Mesothelial cell of epicardium (in vitro differentiated cells): ENCODE measurements around the gene DPH5. TPM values are rescaled to one million over a fixed set of nuclear protein-coding genes. Genes with fewer than 3 reads are reported as not detected.

Source experiments
- DNase-seq, 2 experiments: peaks; one replicate each; pipeline ENCODE4 v3.0.0; 2021; ENCODE audit warnings: low spot score in 2 of 2; ENCODE audit not compliant: unreplicated experiment in 2 of 2
- H3K27ac Mint-ChIP-seq: 2 replicates; pipeline ENCODE4 v1.8.0; 2021; ENCODE audit warnings: mixed read lengths
- H3K27me3 Mint-ChIP-seq: 2 replicates; pipeline ENCODE4 v1.8.0; 2021; ENCODE audit warnings: low read depth, mixed read lengths
- H3K36me3 Mint-ChIP-seq: 2 replicates; pipeline ENCODE4 v1.8.0; 2021; ENCODE audit warnings: mixed read lengths
- H3K4me1 Mint-ChIP-seq: 2 replicates; pipeline ENCODE4 v1.8.0; 2021; ENCODE audit warnings: mixed read lengths
- H3K4me3 Mint-ChIP-seq: 2 replicates; pipeline ENCODE4 v1.8.0; 2021; ENCODE audit warnings: mild to moderate bottlenecking, moderate library complexity, mixed read lengths
- H3K9me3 Mint-ChIP-seq: 2 replicates; pipeline ENCODE4 v1.8.0; 2021; ENCODE audit warnings: mixed read lengths
- CTCF ChIP-seq: fragments of 200-600 bp; sonication (generic); IDR thresholded peaks from one replicate; pipeline ENCODE4 v1.5.0; 2021; ENCODE audit warnings: antibody characterized with exemption; ENCODE audit not compliant: unreplicated experiment
- total RNA-seq: library from RNA; stranded (reverse); gene quantifications from 3 replicates; pipeline ENCODE4 v1.2.1, GENCODE V29; 2021

The DPH5 gene
- total RNA-seq, 1 donor from 2014 or later = 61.7 TPM

GRCh38 chr1:100988121-100988520 is 37.5 kb downstream of the DPH5 start:
- Mint-ChIP-seq H3K27me3 (no peaks in the 10 kb centered on the region), H3K4me1 (peaks cover 3% of the 10 kb centered on the region), H3K9me3 (no peaks in the 10 kb centered on the region), H3K27ac (no peak overlapping the region), H3K36me3 (peaks cover 35% of the 10 kb centered on the region), H3K4me3 (no peak overlapping the region)
- no peak for TF ChIP-seq CTCF
- no peak for DNase-seq

- Mint-ChIP-seq H3K4me1 (peaks cover 9% of the 10 kb centered on the region), H3K27me3 (no peaks in the 10 kb centered on the region), H3K4me3 (no peak overlapping the region), H3K27ac (no peak overlapping the region), H3K9me3 (no peaks in the 10 kb centered on the region), H3K36me3 (peaks cover 26% of the 10 kb centered on the region)
- no peak for TF ChIP-seq CTCF
- DNase-seq = no peak
Observed at GRCh38 chr1:100982793-100983192, 42.8 kb downstream of the DPH5 start.

GRCh38 chr1:100979631-100980030 is 46.0 kb downstream of the DPH5 start:
- no peak for TF ChIP-seq CTCF
- Mint-ChIP-seq H3K4me3 (no peak overlapping the region), H3K27ac (peak overlapping the region; percentile 40), H3K9me3 (no peaks in the 10 kb centered on the region), H3K27me3 (no peaks in the 10 kb centered on the region), H3K4me1 (peaks cover 14% of the 10 kb centered on the region), H3K36me3 (peaks cover 23% of the 10 kb centered on the region)
- no peak for DNase-seq

- Mint-ChIP-seq H3K36me3 (peaks cover 13% of the 10 kb centered on the region), H3K4me1 (peaks cover 16% of the 10 kb centered on the region), H3K9me3 (no peaks in the 10 kb centered on the region), H3K27me3 (no peaks in the 10 kb centered on the region), H3K27ac (peak overlapping the region; percentile 35), H3K4me3 (no peak overlapping the region)
- no peak for DNase-seq
- TF ChIP-seq CTCF = no peak
Observed at GRCh38 chr1:100976936-100977335, 48.6 kb downstream of the DPH5 start.

GRCh38 chr1:100972185-100972584 is 53.4 kb downstream of the DPH5 start:
- Mint-ChIP-seq H3K36me3 (peaks cover 19% of the 10 kb centered on the region), H3K4me3 (no peak overlapping the region), H3K4me1 (peaks cover 16% of the 10 kb centered on the region), H3K27me3 (no peaks in the 10 kb centered on the region), H3K27ac (no peak overlapping the region), H3K9me3 (no peaks in the 10 kb centered on the region)
- DNase-seq = no peak
- no peak for TF ChIP-seq CTCF

GRCh38 chr1:100971021-100971420 is 54.6 kb downstream of the DPH5 start:
- Mint-ChIP-seq H3K9me3 (no peaks in the 10 kb centered on the region), H3K36me3 (peaks cover 20% of the 10 kb centered on the region), H3K27me3 (no peaks in the 10 kb centered on the region), H3K27ac (no peak overlapping the region), H3K4me1 (peaks cover 10% of the 10 kb centered on the region), H3K4me3 (no peak overlapping the region)
- TF ChIP-seq CTCF = no peak
- DNase-seq = no peak
